GM12864 (cell line): ENCODE data around the gene RPS6KA1.
A peak's percentile ranks its signal among the peaks of the same experiment; 100 is the strongest.

Source experiments
- DNase-seq: peaks from one replicate; pipeline ENCODE4 v3.0.0-alpha.2; 2011; ENCODE audit warnings: low read depth
- H3K4me3 ChIP-seq: 2 replicates; pipeline ENCODE4 v1.5.1; 2011; ENCODE audit warnings: mild to moderate bottlenecking, low read depth, low read length, control low read depth
- CTCF ChIP-seq: IDR thresholded peaks from 2 replicates; pipeline ENCODE4 v1.5.1; 2011; ENCODE audit warnings: low read depth, mild to moderate bottlenecking, moderate library complexity, low read length, control low read depth, inconsistent platforms; ENCODE audit errors: missing control alignments

RPS6KA1 gene

GRCh38 chr1:26543462-26543861, 13.9 kb downstream of the RPS6KA1 start:
- peak overlapping the region; percentile 47 for H3K4me3 ChIP-seq
- no peak for TF ChIP-seq CTCF
- DNase-seq = no peak

DNA sequence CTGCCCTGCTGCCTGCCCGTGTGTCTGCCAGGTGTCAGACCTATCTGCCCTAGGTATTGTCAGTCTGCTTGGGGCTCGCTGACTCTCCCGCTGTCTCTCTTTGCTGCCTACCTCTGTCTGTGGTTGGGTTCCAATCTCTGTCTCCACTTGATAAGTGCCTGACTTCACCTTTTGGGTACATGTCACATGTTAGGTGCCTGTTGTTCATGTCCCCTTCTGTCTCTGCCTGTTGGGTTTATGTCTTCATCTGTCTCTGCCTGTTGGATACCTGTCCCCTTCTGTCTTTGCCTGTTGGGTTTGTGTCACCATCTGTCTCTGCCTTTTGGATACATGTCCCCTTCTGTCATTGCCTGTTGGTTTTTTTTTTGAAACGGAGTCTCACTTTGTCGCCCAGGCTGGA, 14.6 kb downstream of the RPS6KA1 start:
- TF ChIP-seq CTCF = no peak
- H3K4me3 ChIP-seq = peak overlapping the region; percentile 47
- no peak for DNase-seq

GRCh38 chr1:26545969-26546323, 16.4 kb downstream of the RPS6KA1 start:
- peak overlapping the region; percentile 65 for H3K4me3 ChIP-seq
- no peak for TF ChIP-seq CTCF
- no peak for DNase-seq

DNA sequence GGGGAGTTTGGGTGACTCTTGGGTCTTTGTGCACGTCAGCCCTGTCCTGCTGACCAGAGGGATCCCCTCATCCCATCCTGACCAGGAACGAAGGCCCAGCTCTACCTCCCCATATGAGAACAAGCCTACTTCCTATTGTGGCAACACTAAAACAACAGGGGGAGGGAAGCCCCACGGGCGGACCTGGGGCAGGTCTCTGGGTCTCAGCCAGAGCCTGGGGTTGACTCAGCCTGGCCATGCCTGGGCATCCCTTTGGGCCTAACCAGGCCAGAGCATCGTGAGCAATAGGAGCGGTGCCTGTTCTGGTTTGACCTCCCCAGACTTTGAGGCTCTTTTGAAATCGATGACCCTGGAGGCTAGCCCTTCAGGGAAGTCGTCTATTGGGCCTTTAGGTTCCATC, 16.8 kb downstream of the RPS6KA1 start:
- H3K4me3 ChIP-seq = peak overlapping the region; percentile 65
- TF ChIP-seq CTCF = no peak
- no peak for DNase-seq

DNA sequence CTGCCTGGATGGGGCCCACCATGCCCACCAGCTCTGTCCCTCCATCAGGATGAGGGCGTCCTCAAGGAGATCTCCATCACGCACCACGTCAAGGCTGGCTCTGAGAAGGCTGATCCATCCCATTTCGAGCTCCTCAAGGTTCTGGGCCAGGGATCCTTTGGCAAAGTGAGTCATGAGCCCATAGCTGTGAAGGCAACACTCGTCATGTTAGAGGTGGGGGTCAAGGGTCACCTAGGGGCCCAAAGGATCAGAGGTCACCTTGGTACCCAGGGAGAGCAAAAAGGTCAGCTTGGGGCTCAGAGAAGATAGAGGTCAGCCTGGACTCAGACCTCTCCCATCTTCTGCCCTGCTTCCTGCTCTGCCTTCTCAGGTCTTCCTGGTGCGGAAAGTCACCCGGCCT, 17.3 kb downstream of the RPS6KA1 start:
- TF ChIP-seq CTCF = no peak
- DNase-seq = no peak
- H3K4me3 ChIP-seq = peak overlapping the region; percentile 65

DNA sequence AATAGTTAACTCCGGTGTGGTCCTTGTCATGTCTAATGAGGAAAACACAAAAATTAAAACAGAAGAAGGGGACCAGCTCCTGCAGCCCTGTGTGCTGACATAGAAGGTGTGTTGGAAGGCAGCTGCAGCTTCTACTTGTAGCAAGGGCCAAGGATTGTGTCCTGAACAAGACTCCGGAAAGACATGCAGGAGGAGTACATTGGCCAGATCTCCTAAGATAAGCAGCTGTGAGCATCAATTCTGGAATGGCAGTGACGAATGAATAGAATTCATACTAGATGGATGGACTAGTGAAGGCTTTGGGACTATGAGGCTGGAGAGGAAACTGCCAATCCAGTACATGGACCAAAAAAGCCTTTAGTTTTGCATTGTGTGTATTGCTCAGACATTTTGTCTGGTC, 19.3 kb downstream of the RPS6KA1 start:
- no peak for TF ChIP-seq CTCF
- no peak overlapping the region for H3K4me3 ChIP-seq
- DNase-seq = no peak

DNA sequence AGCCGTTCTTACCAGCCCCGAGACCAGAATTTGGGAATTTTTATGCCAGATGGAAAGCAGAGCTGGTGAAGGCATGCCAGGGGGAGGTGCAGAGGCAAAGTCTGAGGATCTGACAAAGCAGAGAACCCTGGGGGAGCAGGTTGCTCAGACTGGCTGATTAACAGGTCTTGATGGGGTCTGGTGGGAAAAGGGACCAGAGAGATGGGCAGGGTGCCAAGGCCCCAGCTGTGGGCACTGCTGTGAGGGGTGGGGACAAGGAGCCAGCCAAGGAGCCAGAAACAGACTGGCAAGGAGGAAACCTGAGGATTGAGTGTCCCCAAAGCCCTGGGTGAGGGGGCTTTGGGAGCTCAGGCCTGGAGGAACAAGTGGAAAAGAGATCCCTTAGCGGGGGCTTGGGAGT, 21.4 kb downstream of the RPS6KA1 start:
- TF ChIP-seq CTCF = no peak
- no peak for DNase-seq
- H3K4me3 ChIP-seq = no peak overlapping the region
